HCT116 (cell line): ENCODE results near the gene PCDHB3. TPM values are rescaled to one million over a fixed set of nuclear protein-coding genes. Genes with fewer than 3 reads are reported as not detected.

ENCODE experiments used
- ATAC-seq: fragments of 200-7000 bp; cut with Tn5 transposase; 2 replicates; pipeline ENCODE4 v1.9.1; 2020; ENCODE audit warnings: mild to moderate bottlenecking, moderate library complexity
- BruUV-seq: library from RNA; stranded (reverse); fragments of 400-500 nt; replicated peaks from 2 replicates; lab custom pipeline; 2021; lab: Mats Ljungman, UMichigan
- CTCF ChIA-PET: fragments of 300-600 bp; sonication (Branson Sonifier 250); formaldehyde crosslinking; loops from one replicate; lab custom pipeline; 2021; ENCODE audit warnings: antibody characterized with exemption; lab: Charles Lee
- POLR2A ChIA-PET: fragments of 300-600, 350-600 bp; sonication (Branson Sonifier 250); formaldehyde crosslinking; loops from one replicate; lab custom pipeline; 2021; ENCODE audit warnings: antibody characterized with exemption; lab: Charles Lee
- RAD21 ChIA-PET, 2 experiments: fragments of 300-600 bp; sonication (Branson Sonifier 250); formaldehyde crosslinking; loops; one replicate each; lab custom pipeline; 2023; ENCODE audit warnings: low total read pairs in 2 of 2; ENCODE audit not compliant: uncharacterized antibody in 2 of 2, unreplicated experiment in 2 of 2, low non-redundant PET in 1 of 2; lab: Charles Lee
- DNase-seq: peaks from one replicate; pipeline ENCODE4 v3.0.0-alpha.2; 2010; ENCODE audit warnings: low read depth, low spot score
- H2AFZ ChIP-seq: fragments of 200-600 bp; shearing (Covaris generic), sonication (generic); 2 replicates; pipeline ENCODE4 v1.6.1; 2017; ENCODE audit warnings: low read depth, mixed run types, mixed read lengths, antibody characterized with exemption, low read length; ENCODE audit not compliant: poor library complexity, severe bottlenecking
- H3K27ac ChIP-seq: 2 replicates; pipeline ENCODE4 v1.5.1; 2012; ENCODE audit warnings: low read depth, low read length
- H3K27me3 ChIP-seq: fragments of 200-600 bp; sonication (generic); 2 replicates; pipeline ENCODE4 v1.6.1; 2016; ENCODE audit warnings: mixed run types, low read length, mixed read lengths; ENCODE audit not compliant: insufficient read depth
- H3K36me3 ChIP-seq, 2 experiments: fragments of 200-500 bp in 1 of 2; fragments of 200-600 bp in 1 of 2; sonication (Bioruptor generic) in 1 of 2; sonication (generic) in 1 of 2; 2 replicates each; pipeline versions ENCODE4 v1.5.1 to v1.6.1; 2014 to 2016; ENCODE audit warnings: low read length in 2 of 2, inconsistent platforms in 1 of 2, mixed read lengths in 1 of 2, mixed run types in 1 of 2; ENCODE audit not compliant: insufficient read depth in 2 of 2, control insufficient read depth in 1 of 2
- H3K4me1 ChIP-seq, 2 experiments: fragments of 200-600 bp in 1 of 2; sonication (generic) in 1 of 2; 2 replicates each; pipeline versions ENCODE4 v1.5.1 to v1.6.1; 2012 to 2017; ENCODE audit warnings: low read length in 2 of 2, inconsistent platforms in 1 of 2, mild to moderate bottlenecking in 1 of 2, mixed read lengths in 1 of 2, mixed run types in 1 of 2, moderate library complexity in 1 of 2; ENCODE audit not compliant: insufficient read depth in 2 of 2, control insufficient read depth in 1 of 2
- H3K4me2 ChIP-seq: fragments of 200-600 bp; sonication (generic); 2 replicates; pipeline ENCODE4 v1.6.1; 2017; ENCODE audit warnings: mixed run types, low read length, mixed read lengths
- H3K4me3 ChIP-seq, 2 experiments: fragments of 200-600 bp in 1 of 2; sonication (generic) in 1 of 2; replicated peaks in 1 of 2; 2 replicates each; pipeline ENCODE4 v1.5.1; 2011 to 2016; ENCODE audit warnings: low read length in 2 of 2, control low read depth in 1 of 2, low read depth in 1 of 2, mild to moderate bottlenecking in 1 of 2, mixed read lengths in 1 of 2, mixed run types in 1 of 2
- H3K79me2 ChIP-seq: fragments of 200-600 bp; sonication (generic); 2 replicates; pipeline ENCODE4 v1.6.1; 2017; ENCODE audit warnings: mild to moderate bottlenecking, mixed run types, low read length, moderate library complexity, mixed read lengths; ENCODE audit not compliant: insufficient read depth
- H3K9ac ChIP-seq: fragments of 200-600 bp; sonication (generic); 2 replicates; pipeline ENCODE4 v1.6.1; 2016; ENCODE audit warnings: low read length, mixed read lengths
- H3K9me2 ChIP-seq: fragments of 200-600 bp; sonication (generic), shearing (Covaris generic); 2 replicates; pipeline ENCODE4 v1.6.1; 2017; ENCODE audit warnings: mixed run types, mild to moderate bottlenecking, moderate library complexity; ENCODE audit not compliant: insufficient read depth
- H3K9me3 ChIP-seq, 2 experiments: fragments of 200-500 bp in 1 of 2; fragments of 200-600 bp in 1 of 2; sonication (Bioruptor generic) in 1 of 2; sonication (generic) in 1 of 2; 2 replicates each; pipeline ENCODE4 v1.6.1; 2014 to 2017; ENCODE audit warnings: low read length in 2 of 2, mixed read lengths in 2 of 2, inconsistent platforms in 1 of 2, low read depth in 1 of 2, mild to moderate bottlenecking in 1 of 2, mixed run types in 1 of 2, moderate library complexity in 1 of 2; ENCODE audit not compliant: control insufficient read depth in 1 of 2, insufficient read depth in 1 of 2
- H4K20me1 ChIP-seq: fragments of 200-600 bp; sonication (generic), shearing (Covaris generic); 2 replicates; pipeline ENCODE4 v1.6.1; 2017; ENCODE audit warnings: mixed run types, mild to moderate bottlenecking, moderate library complexity; ENCODE audit not compliant: insufficient read depth
- ATF3 ChIP-seq: IDR thresholded peaks from 2 replicates; pipeline ENCODE4 v1.6.1; 2012
- CBX3 ChIP-seq: IDR thresholded peaks from 2 replicates; pipeline ENCODE4 v1.6.1; 2012; ENCODE audit warnings: low read depth
- CEBPB ChIP-seq: IDR thresholded peaks from 2 replicates; pipeline ENCODE4 v1.6.1; 2012; ENCODE audit warnings: low read depth
- CTCF ChIP-seq, 3 experiments: fragments of 200-600 bp in 1 of 3; sonication (generic) in 1 of 3; IDR thresholded peaks in 2 of 3; conservative IDR thresholded peaks in 1 of 3; 2 replicates each; pipeline ENCODE4 v1.5.1; 2012 to 2017; ENCODE audit warnings: low read depth in 2 of 3, low read length in 2 of 3, antibody characterized with exemption in 1 of 3, borderline replicate concordance in 1 of 3, control low read depth in 1 of 3, mild to moderate bottlenecking in 1 of 3, mixed read lengths in 1 of 3, mixed run types in 1 of 3, moderate library complexity in 1 of 3; ENCODE audit not compliant: insufficient read depth in 1 of 3
- ELF1 ChIP-seq: IDR thresholded peaks from 2 replicates; pipeline ENCODE4 v1.6.1; 2012; ENCODE audit warnings: low read depth, borderline replicate concordance
- FOSL1 ChIP-seq: IDR thresholded peaks from 2 replicates; pipeline ENCODE4 v1.6.1; 2012; ENCODE audit warnings: low read depth
- JUND ChIP-seq: IDR thresholded peaks from 2 replicates; pipeline ENCODE4 v1.6.1; 2012
- MAX ChIP-seq: IDR thresholded peaks from 2 replicates; pipeline ENCODE4 v1.6.1; 2012
- POLR2A ChIP-seq: IDR thresholded peaks from 2 replicates; pipeline ENCODE4 v1.7.0; 2011; ENCODE audit warnings: borderline replicate concordance; ENCODE audit not compliant: insufficient read depth, insufficient read length; ENCODE audit errors: extremely low read depth
- SIN3A ChIP-seq: IDR thresholded peaks from 2 replicates; pipeline ENCODE4 v1.6.1; 2012; ENCODE audit warnings: low read depth
- SP1 ChIP-seq: IDR thresholded peaks from 2 replicates; pipeline ENCODE4 v1.6.1; 2012; ENCODE audit warnings: low read depth
- SRF ChIP-seq: IDR thresholded peaks from 2 replicates; pipeline ENCODE4 v1.6.1; 2012; ENCODE audit warnings: low read depth
- TCF7L2 ChIP-seq: IDR thresholded peaks from 2 replicates; pipeline ENCODE4 v1.7.0; 2011; ENCODE audit warnings: borderline replicate concordance, inconsistent platforms; ENCODE audit not compliant: insufficient read depth, insufficient read length; ENCODE audit errors: extremely low read depth
- YY1 ChIP-seq: IDR thresholded peaks from 2 replicates; pipeline ENCODE4 v1.6.1; 2011; ENCODE audit warnings: low read length, low read depth, moderate library complexity, mild to moderate bottlenecking; ENCODE audit not compliant: insufficient replicate concordance; ENCODE audit errors: extremely low read depth
- ZNF274 ChIP-seq: fragments of 200-500 bp; sonication (Bioruptor generic); IDR thresholded peaks from 2 replicates; pipeline ENCODE4 v1.6.1; 2014; ENCODE audit warnings: mild to moderate bottlenecking, low read depth, low read length, inconsistent platforms
- intact Hi-C: fragments of 100-400 bp; cut with micrococcal nuclease; formaldehyde crosslinking; loops from 2 replicates; pipeline ENCODE4 v1.10.0; 2022
- total RNA-seq: library from RNA; stranded (reverse); gene quantifications from one replicate; pipeline ENCODE4 v1.2.1, GENCODE V29; 2021; ENCODE audit not compliant: unreplicated experiment
- TF ChIP-seq, protein P1 (sequence below): IDR thresholded peaks from 2 replicates; pipeline ENCODE4 v1.6.1; 2012; ENCODE audit warnings: low read depth

PCDHB3 gene
- total RNA-seq, 1 experiment from 2014 or later, result 0.10 TPM

GRCh38 chr5:141150224-141150992, 50.1 kb downstream of the PCDHB3 start:
- RAD21 ChIA-PET, result no interaction called here
- no peak overlapping the region for H3K9ac ChIP-seq
- H3K9me3 ChIP-seq, result no peaks in the 10 kb centered on the region; a peak in 1 of 4 replicates
- POLR2A ChIA-PET, result no interaction called here
- no peaks in the 10 kb centered on the region for H3K9me2 ChIP-seq
- H3K36me3 ChIP-seq, result no peaks in the 10 kb centered on the region
- no peak for DNase-seq
- no peak overlapping the region for H3K4me3 ChIP-seq
- ATAC-seq, result no peak
- no peak overlapping the region for H3K4me2 ChIP-seq
- intact Hi-C loops, result no loop called here
- no peak overlapping the region for H2AFZ ChIP-seq
- CTCF ChIA-PET, result no interaction called here
- H3K4me1 ChIP-seq, result no peaks in the 10 kb centered on the region
- H3K27ac ChIP-seq, result no peak overlapping the region
- H3K27me3 ChIP-seq, result no peaks in the 10 kb centered on the region
- no peaks in the 10 kb centered on the region for H3K79me2 ChIP-seq
- TF ChIP-seq CTCF (IDR thresholded peaks at IDR 0.05 in 2 of 3, conservative IDR thresholded peaks at IDR 0.05 in 1 of 3; ENCODE audit: borderline replicate concordance in 1 of 3, insufficient read depth in 1 of 3, low read depth in 2 of 3, low read length in 2 of 3) (no peak), TCF7L2 (no peak), ELF1 (no peak), JUND (no peak), SIN3A (no peak), MAX (no peak), ZNF274 (no peak), YY1 (no peak), SRF (no peak), CBX3 (no peak), ATF3 (no peak), POLR2A (no peak), FOSL1 (no peak), SP1 (no peak), CEBPB (no peak)
- TF ChIP-seq, protein P1, sequence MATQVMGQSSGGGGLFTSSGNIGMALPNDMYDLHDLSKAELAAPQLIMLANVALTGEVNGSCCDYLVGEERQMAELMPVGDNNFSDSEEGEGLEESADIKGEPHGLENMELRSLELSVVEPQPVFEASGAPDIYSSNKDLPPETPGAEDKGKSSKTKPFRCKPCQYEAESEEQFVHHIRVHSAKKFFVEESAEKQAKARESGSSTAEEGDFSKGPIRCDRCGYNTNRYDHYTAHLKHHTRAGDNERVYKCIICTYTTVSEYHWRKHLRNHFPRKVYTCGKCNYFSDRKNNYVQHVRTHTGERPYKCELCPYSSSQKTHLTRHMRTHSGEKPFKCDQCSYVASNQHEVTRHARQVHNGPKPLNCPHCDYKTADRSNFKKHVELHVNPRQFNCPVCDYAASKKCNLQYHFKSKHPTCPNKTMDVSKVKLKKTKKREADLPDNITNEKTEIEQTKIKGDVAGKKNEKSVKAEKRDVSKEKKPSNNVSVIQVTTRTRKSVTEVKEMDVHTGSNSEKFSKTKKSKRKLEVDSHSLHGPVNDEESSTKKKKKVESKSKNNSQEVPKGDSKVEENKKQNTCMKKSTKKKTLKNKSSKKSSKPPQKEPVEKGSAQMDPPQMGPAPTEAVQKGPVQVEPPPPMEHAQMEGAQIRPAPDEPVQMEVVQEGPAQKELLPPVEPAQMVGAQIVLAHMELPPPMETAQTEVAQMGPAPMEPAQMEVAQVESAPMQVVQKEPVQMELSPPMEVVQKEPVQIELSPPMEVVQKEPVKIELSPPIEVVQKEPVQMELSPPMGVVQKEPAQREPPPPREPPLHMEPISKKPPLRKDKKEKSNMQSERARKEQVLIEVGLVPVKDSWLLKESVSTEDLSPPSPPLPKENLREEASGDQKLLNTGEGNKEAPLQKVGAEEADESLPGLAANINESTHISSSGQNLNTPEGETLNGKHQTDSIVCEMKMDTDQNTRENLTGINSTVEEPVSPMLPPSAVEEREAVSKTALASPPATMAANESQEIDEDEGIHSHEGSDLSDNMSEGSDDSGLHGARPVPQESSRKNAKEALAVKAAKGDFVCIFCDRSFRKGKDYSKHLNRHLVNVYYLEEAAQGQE, result no peak
- H4K20me1 ChIP-seq, result no peaks in the 10 kb centered on the region
- BruUV-seq, result no TSS peak
